ENCODE data around the gene BCR.

The BCR gene

GRCh38 chr22:23263651-23264555 is 83.6 kb downstream of the BCR start:
- DNase-seq, result no peak

- DNase-seq, result no peak
These were observed 84.5 kb downstream of the BCR start for GRCh38 chr22:23264610-23265367.

- DNase-seq, result no peak
These were observed 85.0 kb downstream of the BCR start for GRCh38 chr22:23265368-23265700.

- DNase-seq, result no peak
These were observed 86.5 kb downstream of the BCR start for GRCh38 chr22:23266780-23267179.

- DNase-seq, result no peak
These were observed 87.1 kb downstream of the BCR start for GRCh38 chr22:23267226-23268043.

- no peak for DNase-seq
These were observed 87.9 kb downstream of the BCR start for GRCh38 chr22:23268139-23268712.

- no peak for DNase-seq
These were observed 88.6 kb downstream of the BCR start for GRCh38 chr22:23268877-23269276.

GRCh38 chr22:23269441-23270211 is 89.3 kb downstream of the BCR start:
- no peak for DNase-seq

GRCh38 chr22:23270212-23270733 is 90.0 kb downstream of the BCR start:
- no peak for DNase-seq

- DNase-seq, result no peak
These were observed 90.7 kb downstream of the BCR start for GRCh38 chr22:23270798-23271596.

- no peak for DNase-seq
These were observed 91.2 kb downstream of the BCR start for GRCh38 chr22:23271597-23271908.

- DNase-seq, result no peak
These were observed 92.1 kb downstream of the BCR start for GRCh38 chr22:23272371-23272770.

GRCh38 chr22:23272834-23273233 is 92.5 kb downstream of the BCR start:
- no peak for DNase-seq

- DNase-seq, result no peak
These were observed 93.3 kb downstream of the BCR start for GRCh38 chr22:23273445-23274145.

- DNase-seq, result no peak
These were observed 93.8 kb downstream of the BCR start for GRCh38 chr22:23274146-23274526.

- no peak for DNase-seq
These were observed 94.8 kb downstream of the BCR start for GRCh38 chr22:23274891-23275694.

- DNase-seq, result no peak
These were observed 95.4 kb downstream of the BCR start for GRCh38 chr22:23275751-23276150.

GRCh38 chr22:23276656-23277582 is 96.6 kb downstream of the BCR start:
- peak; percentile 15 for DNase-seq

Measured in inflammatory macrophage treated with lipopolysaccharide for 4 hours (primary cell).